Smooth muscle cell (in vitro differentiated cells): ENCODE measurements around the gene SDHB. TPM values are rescaled to one million over a fixed set of nuclear protein-coding genes. Genes with fewer than 3 reads are reported as not detected.

ENCODE experiments used
- DNase-seq: peaks from one replicate; lab custom pipeline; 2025; ENCODE audit not compliant: unreplicated experiment; lab: John Stamatoyannopoulos, UW
- H2AFZ ChIP-seq: fragments of 200-600 bp; sonication (generic); 2 replicates; pipeline ENCODE4 v1.6.0; 2016; ENCODE audit warnings: antibody characterized with exemption, low read depth, mild to moderate bottlenecking
- H3F3A ChIP-seq: fragments of 200-600 bp; sonication (generic); 2 replicates; pipeline ENCODE4 v1.6.0; 2017; ENCODE audit warnings: antibody characterized with exemption, low read depth
- H3K27ac ChIP-seq: fragments of 200-600 bp; sonication (generic); 2 replicates; pipeline ENCODE4 v1.5.1; 2016; ENCODE audit warnings: low read depth, mild to moderate bottlenecking
- H3K27me3 ChIP-seq: fragments of 200-600 bp; sonication (generic); 2 replicates; pipeline ENCODE4 v1.6.1; 2016; ENCODE audit warnings: low read depth, mild to moderate bottlenecking
- H3K36me3 ChIP-seq: fragments of 200-600 bp; sonication (generic); 2 replicates; pipeline ENCODE4 v1.5.1; 2016; ENCODE audit warnings: low read depth
- H3K4me1 ChIP-seq: fragments of 200-600 bp; sonication (generic); 2 replicates; pipeline ENCODE4 v1.5.1; 2016; ENCODE audit warnings: low read depth
- H3K4me2 ChIP-seq: fragments of 200-600 bp; sonication (generic); 2 replicates; pipeline ENCODE4 v1.6.0; 2016; ENCODE audit warnings: mild to moderate bottlenecking
- H3K4me3 ChIP-seq: fragments of 200-600 bp; sonication (generic); 2 replicates; pipeline ENCODE4 v1.5.1; 2016; ENCODE audit warnings: mild to moderate bottlenecking
- H3K79me2 ChIP-seq: fragments of 200-600 bp; sonication (generic); 2 replicates; pipeline ENCODE4 v1.6.0; 2016; ENCODE audit warnings: low read depth, mild to moderate bottlenecking
- H3K9ac ChIP-seq: fragments of 200-600 bp; sonication (generic); 2 replicates; pipeline ENCODE4 v1.6.0; 2016; ENCODE audit warnings: low read depth
- H3K9me3 ChIP-seq: fragments of 200-600 bp; sonication (generic); replicated peaks from 2 replicates; pipeline ENCODE4 v1.5.1; 2016; ENCODE audit warnings: low read depth
- H4K20me1 ChIP-seq: fragments of 200-600 bp; sonication (generic); 2 replicates; pipeline ENCODE4 v1.6.0; 2016; ENCODE audit warnings: low read depth
- WGBS: methylation state at CpG from one replicate; pipeline ENCODE4 v1.1.7; 2016; ENCODE audit warnings: low lambda C conversion rate; 5-methylcytosine and 5-hydroxymethylcytosine counted together
- polyA plus RNA-seq: library from polyadenylated mRNA; unstranded; fragments of >200 nt; fragmentation: Nextera tagmentation; extraction: Ambion mirVana; gene quantifications from 2 replicates; pipeline ENCODE4 v1.2.1, GENCODE V29; 2016
- total RNA-seq: library from RNA; depleted of rRNA; stranded (reverse); fragments of >200 nt; gene quantifications from 2 replicates; pipeline ENCODE4 v1.2.3, GENCODE V29; 2014
- TF ChIP-seq, protein P1 (sequence below): fragments of 200-600 bp; sonication (generic); IDR thresholded peaks from 2 replicates; pipeline ENCODE4 v1.5.1; 2017; ENCODE audit warnings: borderline replicate concordance, mild to moderate bottlenecking, antibody characterized with exemption; ENCODE audit not compliant: insufficient read depth, poor library complexity, severe bottlenecking

The SDHB gene
- total and polyA plus RNA-seq, 2 experiments from 2014 or later: 123 to 174 TPM

DNA sequence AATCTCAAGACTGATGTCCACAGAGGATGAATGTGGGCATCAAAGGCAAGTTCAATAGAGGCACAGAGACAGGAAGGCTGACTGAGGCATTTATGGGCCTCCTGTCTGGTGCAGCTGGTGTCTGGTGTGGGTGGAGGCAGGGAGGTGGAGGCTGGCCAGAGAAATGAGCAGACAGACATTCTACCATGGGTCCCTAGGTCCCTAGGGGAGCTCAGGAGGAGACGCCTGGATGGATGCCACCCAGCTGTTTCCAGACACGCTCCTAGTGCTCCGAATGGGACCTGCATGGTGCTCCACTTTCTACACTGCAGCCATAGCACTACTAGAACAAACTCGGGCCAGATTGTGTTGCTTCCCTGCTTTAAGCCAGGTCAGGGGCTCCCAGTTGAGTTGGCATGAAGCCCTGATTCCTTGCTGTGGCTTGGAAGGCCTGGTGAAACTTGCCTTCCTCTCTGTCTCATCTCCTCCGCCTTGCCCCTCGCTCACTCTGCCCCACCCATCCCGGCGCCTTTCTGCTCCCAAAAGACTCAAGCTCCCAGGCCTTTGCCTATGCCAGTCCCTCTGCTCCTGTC is 40.1 kb upstream of the SDHB start:
- no peaks in the 10 kb centered on the region for H3K4me1 ChIP-seq
- H3K4me3 ChIP-seq: no peak overlapping the region
- 98% methylated on average over 8 of the region's 8 CpGs for WGBS
- H3K4me2 ChIP-seq: no peak overlapping the region
- no peaks in the 10 kb centered on the region for H3K79me2 ChIP-seq
- H3K9ac ChIP-seq: no peak overlapping the region
- DNase-seq: no peak
- H3K36me3 ChIP-seq: no peaks in the 10 kb centered on the region
- H2AFZ ChIP-seq: no peak overlapping the region
- no peak overlapping the region for H3K27ac ChIP-seq
- no peaks in the 10 kb centered on the region for H4K20me1 ChIP-seq
- H3K27me3 ChIP-seq: no peaks in the 10 kb centered on the region
- H3K9me3 ChIP-seq: no peaks in the 10 kb centered on the region
- TF ChIP-seq, protein P1, sequence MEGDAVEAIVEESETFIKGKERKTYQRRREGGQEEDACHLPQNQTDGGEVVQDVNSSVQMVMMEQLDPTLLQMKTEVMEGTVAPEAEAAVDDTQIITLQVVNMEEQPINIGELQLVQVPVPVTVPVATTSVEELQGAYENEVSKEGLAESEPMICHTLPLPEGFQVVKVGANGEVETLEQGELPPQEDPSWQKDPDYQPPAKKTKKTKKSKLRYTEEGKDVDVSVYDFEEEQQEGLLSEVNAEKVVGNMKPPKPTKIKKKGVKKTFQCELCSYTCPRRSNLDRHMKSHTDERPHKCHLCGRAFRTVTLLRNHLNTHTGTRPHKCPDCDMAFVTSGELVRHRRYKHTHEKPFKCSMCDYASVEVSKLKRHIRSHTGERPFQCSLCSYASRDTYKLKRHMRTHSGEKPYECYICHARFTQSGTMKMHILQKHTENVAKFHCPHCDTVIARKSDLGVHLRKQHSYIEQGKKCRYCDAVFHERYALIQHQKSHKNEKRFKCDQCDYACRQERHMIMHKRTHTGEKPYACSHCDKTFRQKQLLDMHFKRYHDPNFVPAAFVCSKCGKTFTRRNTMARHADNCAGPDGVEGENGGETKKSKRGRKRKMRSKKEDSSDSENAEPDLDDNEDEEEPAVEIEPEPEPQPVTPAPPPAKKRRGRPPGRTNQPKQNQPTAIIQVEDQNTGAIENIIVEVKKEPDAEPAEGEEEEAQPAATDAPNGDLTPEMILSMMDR: no peak
- H3F3A ChIP-seq: no peaks in the 10 kb centered on the region

DNA sequence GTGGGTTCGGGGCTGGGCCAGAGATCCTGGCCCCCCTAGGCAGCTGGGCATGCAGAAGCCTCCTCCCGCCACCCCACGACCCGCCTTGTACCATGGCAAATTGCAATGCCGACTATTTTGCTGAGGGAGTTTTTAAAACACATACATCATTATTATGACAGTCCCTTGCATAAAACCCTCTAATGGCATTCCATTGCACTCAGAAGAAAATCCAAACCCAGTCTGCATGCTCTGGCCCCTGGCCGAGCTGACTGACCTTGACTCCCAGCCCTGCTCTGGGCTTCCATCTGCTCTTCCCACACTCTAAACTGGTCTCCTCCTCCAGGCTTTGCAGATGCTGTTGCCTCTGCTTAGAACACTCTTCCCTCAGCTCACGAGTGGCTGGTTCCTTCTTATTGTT is 37.4 kb upstream of the SDHB start:
- H3K27me3 ChIP-seq: no peaks in the 10 kb centered on the region
- H3K79me2 ChIP-seq: no peaks in the 10 kb centered on the region
- TF ChIP-seq, protein P1: no peak
- WGBS: 85% methylated on average over 7 of the region's 7 CpGs
- no peaks in the 10 kb centered on the region for H3K4me1 ChIP-seq
- H3K4me2 ChIP-seq: no peak overlapping the region
- H3K4me3 ChIP-seq: no peak overlapping the region
- no peaks in the 10 kb centered on the region for H3K9me3 ChIP-seq
- H3K9ac ChIP-seq: no peak overlapping the region
- no peaks in the 10 kb centered on the region for H3K36me3 ChIP-seq
- no peak for DNase-seq
- no peaks in the 10 kb centered on the region for H3F3A ChIP-seq
- H4K20me1 ChIP-seq: no peaks in the 10 kb centered on the region
- H2AFZ ChIP-seq: no peak overlapping the region
- H3K27ac ChIP-seq: no peak overlapping the region

DNA sequence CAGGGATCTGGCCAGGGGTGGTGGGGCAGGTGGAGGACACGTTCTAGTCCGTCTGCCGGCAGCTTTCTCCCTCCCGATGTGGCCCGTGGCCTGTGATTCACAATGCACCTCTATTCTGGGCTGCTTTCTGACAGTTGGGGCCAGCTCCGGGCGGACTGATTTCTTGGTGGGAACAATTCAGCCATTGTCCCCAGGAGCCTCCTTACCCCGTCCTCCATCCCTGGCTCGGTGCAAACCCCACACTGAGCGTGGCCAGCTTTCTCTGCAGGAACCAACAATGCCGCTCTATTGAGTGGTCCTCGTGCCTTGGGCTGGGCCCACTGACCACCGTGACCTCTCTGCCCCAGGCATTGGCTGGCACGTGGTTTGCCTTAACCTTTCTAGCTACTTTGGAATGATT is 35.7 kb upstream of the SDHB start:
- H3F3A ChIP-seq: no peaks in the 10 kb centered on the region
- TF ChIP-seq, protein P1: no peak
- H3K9ac ChIP-seq: no peak overlapping the region
- no peak for DNase-seq
- no peak overlapping the region for H3K4me2 ChIP-seq
- H3K4me3 ChIP-seq: no peak overlapping the region
- H3K27me3 ChIP-seq: no peaks in the 10 kb centered on the region
- no peak overlapping the region for H2AFZ ChIP-seq
- no peak overlapping the region for H3K27ac ChIP-seq
- no peaks in the 10 kb centered on the region for H4K20me1 ChIP-seq
- H3K36me3 ChIP-seq: no peaks in the 10 kb centered on the region
- H3K9me3 ChIP-seq: no peaks in the 10 kb centered on the region
- no peaks in the 10 kb centered on the region for H3K4me1 ChIP-seq
- no peaks in the 10 kb centered on the region for H3K79me2 ChIP-seq
- 90% methylated on average over 14 of the region's 14 CpGs for WGBS

DNA sequence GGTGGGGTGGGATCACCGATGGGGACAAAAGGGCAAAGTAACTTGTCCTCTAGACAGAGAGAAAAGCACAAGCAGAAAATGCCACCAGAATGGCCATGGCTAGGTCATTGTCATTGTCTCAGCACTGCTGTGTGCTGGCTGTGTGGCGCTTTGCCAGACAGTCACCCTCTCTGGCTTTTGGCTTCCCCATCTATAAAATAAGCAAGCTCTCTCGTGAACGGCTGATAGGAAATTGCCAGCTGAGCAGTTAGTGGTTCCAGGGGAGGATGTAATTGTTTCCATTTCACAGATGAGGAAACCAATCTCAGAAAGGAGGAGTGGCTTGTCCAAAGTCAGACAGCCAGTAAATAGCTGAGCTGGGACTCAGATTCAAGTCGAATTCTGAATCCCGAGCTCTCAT is 32.9 kb upstream of the SDHB start:
- no peaks in the 10 kb centered on the region for H3K79me2 ChIP-seq
- no peaks in the 10 kb centered on the region for H4K20me1 ChIP-seq
- no peak overlapping the region for H3K4me2 ChIP-seq
- H3K4me1 ChIP-seq: no peaks in the 10 kb centered on the region
- no peak for DNase-seq
- no peaks in the 10 kb centered on the region for H3K27me3 ChIP-seq
- no peak overlapping the region for H3K9ac ChIP-seq
- 59% methylated on average over 6 of the region's 6 CpGs for WGBS
- no peak overlapping the region for H3K27ac ChIP-seq
- H3K9me3 ChIP-seq: no peaks in the 10 kb centered on the region
- no peak overlapping the region for H2AFZ ChIP-seq
- no peaks in the 10 kb centered on the region for H3F3A ChIP-seq
- TF ChIP-seq, protein P1: no peak
- H3K4me3 ChIP-seq: no peak overlapping the region
- H3K36me3 ChIP-seq: no peaks in the 10 kb centered on the region
